H1 (cell line): ENCODE measurements around the gene IL27RA. TPM values are rescaled to one million over a fixed set of nuclear protein-coding genes. Genes with fewer than 3 reads are reported as not detected.

Source experiments
- CTCF ChIA-PET: fragments of 300-600 bp; sonication (Branson Sonifier 250); formaldehyde crosslinking; loops from one replicate; lab custom pipeline; 2021; ENCODE audit not compliant: partially characterized antibody; lab: Charles Lee
- POLR2A ChIA-PET: fragments of 300-600 bp; sonication (Branson Sonifier 250); formaldehyde crosslinking; loops from one replicate; lab custom pipeline; 2021; ENCODE audit warnings: inconsistent platforms; ENCODE audit not compliant: partially characterized antibody; lab: Charles Lee
- DNase-seq, 2 experiments: peaks; one replicate each; pipeline versions ENCODE4 v3.0.0 to v3.0.0-alpha.2; 2010 to 2022; ENCODE audit warnings: low spot score in 2 of 2, low read depth in 1 of 2, mixed read lengths in 1 of 2
- FAIRE-seq: peaks from 2 replicates; lab custom pipeline; 2011; peaks lifted over from hg19 to GRCh38; lab: Jason Lieb, UNC
- H2AFZ ChIP-seq: 2 replicates; pipeline ENCODE4 v1.8.1; 2012; ENCODE audit warnings: low read length, inconsistent platforms
- H2AK5ac ChIP-seq: 2 replicates; pipeline ENCODE4 v1.6.1; 2013; ENCODE audit warnings: low read depth, low read length
- H2BK120ac ChIP-seq: replicated peaks from 2 replicates; pipeline ENCODE3; 2013; ENCODE audit warnings: low read depth, low read length, inconsistent platforms
- H2BK12ac ChIP-seq: 2 replicates; pipeline ENCODE4 v1.6.1; 2013; ENCODE audit warnings: low read depth, low read length
- H2BK15ac ChIP-seq: 2 replicates; pipeline ENCODE4 v1.6.1; 2013; ENCODE audit warnings: low read length
- H2BK20ac ChIP-seq: 2 replicates; pipeline ENCODE4 v1.6.1; 2013; ENCODE audit warnings: low read length
- H2BK5ac ChIP-seq: 2 replicates; pipeline ENCODE4 v1.6.1; 2013; ENCODE audit warnings: low read depth, low read length
- H3K14ac ChIP-seq: 2 replicates; pipeline ENCODE4 v1.6.1; 2013; ENCODE audit warnings: inconsistent platforms; ENCODE audit not compliant: insufficient read length
- H3K18ac ChIP-seq: 2 replicates; pipeline ENCODE4 v1.6.1; 2013; ENCODE audit warnings: low read length; ENCODE audit errors: extremely low read depth
- H3K23ac ChIP-seq: 2 replicates; pipeline ENCODE4 v1.6.1; 2013; ENCODE audit warnings: inconsistent platforms; ENCODE audit not compliant: insufficient read length
- H3K23me2 ChIP-seq: 2 replicates; pipeline ENCODE4 v1.6.1; 2013; ENCODE audit warnings: low read depth, low read length
- H3K27ac ChIP-seq: 2 replicates; pipeline ENCODE4 v1.6.1; 2011; ENCODE audit warnings: low read depth, low read length, inconsistent platforms
- H3K27me3 ChIP-seq, 4 experiments: replicated peaks in 1 of 4; 1 replicate in 1 of 4; 2 replicates in 3 of 4; pipeline versions ENCODE4 v1.6.1 to v1.8.1; 2011 to 2013; ENCODE audit warnings: low read length in 3 of 4, mild to moderate bottlenecking in 3 of 4, inconsistent platforms in 2 of 4, mixed read lengths in 2 of 4, moderate library complexity in 1 of 4; ENCODE audit not compliant: control insufficient read depth in 3 of 4, insufficient read depth in 3 of 4; ENCODE audit errors: extremely low read depth in 1 of 4
- H3K36me3 ChIP-seq, 4 experiments: 2 replicates each; pipeline versions ENCODE4 v1.6.1 to v1.8.1; 2011 to 2013; ENCODE audit warnings: mild to moderate bottlenecking in 4 of 4, low read length in 3 of 4, moderate library complexity in 2 of 4, control low read depth in 1 of 4, inconsistent platforms in 1 of 4; ENCODE audit not compliant: insufficient read depth in 4 of 4, control insufficient read depth in 2 of 4
- H3K4ac ChIP-seq: replicated peaks from 2 replicates; pipeline ENCODE3; 2013; ENCODE audit warnings: low read length, low read depth, mixed read lengths, inconsistent platforms; ENCODE audit not compliant: insufficient read length
- H3K4me1 ChIP-seq, 4 experiments: replicated peaks in 1 of 4; 1 replicate in 1 of 4; 2 replicates in 3 of 4; pipeline versions ENCODE4 v1.6.1 to v1.8.1; 2011 to 2013; ENCODE audit warnings: low read length in 3 of 4, inconsistent platforms in 2 of 4, mixed read lengths in 1 of 4; ENCODE audit not compliant: insufficient read depth in 4 of 4, control insufficient read depth in 3 of 4
- H3K4me2 ChIP-seq, 2 experiments: 2 replicates each; pipeline versions ENCODE4 v1.6.1 to v1.8.1; 2011 to 2013; ENCODE audit warnings: low read depth in 2 of 2, low read length in 2 of 2, control low read depth in 1 of 2, inconsistent platforms in 1 of 2, mild to moderate bottlenecking in 1 of 2; ENCODE audit not compliant: insufficient read depth in 1 of 2
- H3K4me3 ChIP-seq, 4 experiments: fragments of 200-600, 300-600 bp in 1 of 4; sonication (generic), shearing (Covaris generic), sonication (Bioruptor Twin) in 1 of 4; 2 replicates each; pipeline versions ENCODE4 v1.5.1 to v1.8.1; 2011 to 2016; ENCODE audit warnings: low read length in 4 of 4, low read depth in 3 of 4, control low read depth in 2 of 4, inconsistent platforms in 2 of 4, mild to moderate bottlenecking in 2 of 4, mixed read lengths in 1 of 4, moderate library complexity in 1 of 4; ENCODE audit not compliant: insufficient read depth in 2 of 4; ENCODE audit errors: extremely low read depth in 1 of 4
- H3K56ac ChIP-seq: replicated peaks from 2 replicates; pipeline ENCODE3; 2013; ENCODE audit warnings: low read depth, mild to moderate bottlenecking, mixed read lengths, low read length, inconsistent platforms; ENCODE audit not compliant: insufficient read length
- H3K79me1 ChIP-seq: 2 replicates; pipeline ENCODE4 v1.6.1; 2013; ENCODE audit warnings: low read depth, low read length, control low read depth
- H3K79me2 ChIP-seq, 2 experiments: 2 replicates each; pipeline versions ENCODE4 v1.6.1 to v1.8.1; 2012 to 2013; ENCODE audit warnings: low read length in 2 of 2, mild to moderate bottlenecking in 2 of 2, inconsistent platforms in 1 of 2; ENCODE audit not compliant: insufficient read depth in 2 of 2, control insufficient read depth in 1 of 2
- H3K9ac ChIP-seq, 4 experiments: replicated peaks in 1 of 4; 1 replicate in 1 of 4; 2 replicates in 3 of 4; pipeline versions ENCODE4 v1.6.1 to v1.8.1; 2011 to 2013; ENCODE audit warnings: low read depth in 3 of 4, low read length in 3 of 4, control low read depth in 2 of 4, mild to moderate bottlenecking in 2 of 4, moderate library complexity in 2 of 4, inconsistent platforms in 1 of 4; ENCODE audit errors: extremely low read depth in 1 of 4
- H3K9me3 ChIP-seq, 2 experiments: 2 replicates each; pipeline versions ENCODE4 v1.6.1 to v1.8.1; 2012 to 2013; ENCODE audit warnings: mild to moderate bottlenecking in 2 of 2, moderate library complexity in 2 of 2, control low read depth in 1 of 2, inconsistent platforms in 1 of 2, low read depth in 1 of 2, low read length in 1 of 2, mixed read lengths in 1 of 2; ENCODE audit not compliant: insufficient read depth in 2 of 2
- H4K20me1 ChIP-seq, 2 experiments: replicated peaks in 1 of 2; 2 replicates each; pipeline versions ENCODE3 to v1.8.1; 2011 to 2013; ENCODE audit warnings: inconsistent platforms in 2 of 2, low read length in 2 of 2, mild to moderate bottlenecking in 1 of 2; ENCODE audit not compliant: insufficient read depth in 2 of 2, control insufficient read depth in 1 of 2
- H4K5ac ChIP-seq: 2 replicates; pipeline ENCODE4 v1.6.1; 2013; ENCODE audit warnings: low read length, low read depth, mixed read lengths, inconsistent platforms; ENCODE audit not compliant: insufficient read length
- H4K8ac ChIP-seq: 2 replicates; pipeline ENCODE4 v1.8.0; 2013; ENCODE audit warnings: mild to moderate bottlenecking, moderate library complexity, low read length, inconsistent platforms; ENCODE audit not compliant: insufficient read depth; ENCODE audit errors: extremely low read depth
- H4K91ac ChIP-seq: replicated peaks from 2 replicates; pipeline ENCODE3; 2013; ENCODE audit warnings: low read length, mixed read lengths, inconsistent platforms; ENCODE audit not compliant: insufficient read length
- CHD1 ChIP-seq: IDR thresholded peaks from 2 replicates; pipeline ENCODE4 v1.6.1; 2012; ENCODE audit warnings: low read depth, low read length, improper control_type of control experiment
- CTBP2 ChIP-seq: IDR thresholded peaks from 2 replicates; pipeline ENCODE4 v1.7.0; 2011; ENCODE audit warnings: borderline replicate concordance, mild to moderate bottlenecking, moderate library complexity, mixed read lengths, low read length; ENCODE audit not compliant: insufficient read depth, insufficient read length
- GTF2F1 ChIP-seq: IDR thresholded peaks from 2 replicates; pipeline ENCODE4 v1.6.1; 2012; ENCODE audit warnings: low read depth, low read length, improper control_type of control experiment, borderline replicate concordance
- MAFK ChIP-seq: IDR thresholded peaks from 2 replicates; pipeline ENCODE4 v1.6.1; 2012; ENCODE audit warnings: low read depth, mild to moderate bottlenecking, improper control_type of control experiment, low read length
- SAP30 ChIP-seq: fragments of 300-600 bp; sonication (generic); IDR thresholded peaks from 2 replicates; pipeline ENCODE4 v1.7.1; 2012; ENCODE audit warnings: low read length, moderate library complexity, mild to moderate bottlenecking, inconsistent platforms; ENCODE audit not compliant: insufficient read depth, insufficient replicate concordance
- SP1 ChIP-seq: IDR thresholded peaks from 2 replicates; pipeline ENCODE4 v1.6.1; 2011; ENCODE audit warnings: low read depth, low read length
- SRF ChIP-seq: IDR thresholded peaks from 2 replicates; pipeline ENCODE4 v1.6.1; 2011; ENCODE audit warnings: mild to moderate bottlenecking, low read depth, low read length, moderate library complexity
- YY1 ChIP-seq: IDR thresholded peaks from 2 replicates; pipeline ENCODE4 v1.6.1; 2011; ENCODE audit warnings: low read depth, mild to moderate bottlenecking, low read length
- ZNF274 ChIP-seq: IDR thresholded peaks from 2 replicates; pipeline ENCODE4 v1.7.0; 2012; ENCODE audit warnings: low read length, borderline replicate concordance; ENCODE audit errors: extremely low read depth
- WGBS, 2 experiments: shearing (Covaris generic) in 1 of 2; methylation state at CpG; one replicate each; pipeline versions ENCODE4 v1.1.6 to v1.1.7; 2013 to 2015; ENCODE audit warnings: low lambda C conversion rate in 2 of 2, mixed read lengths in 2 of 2, inconsistent platforms in 1 of 2, low coverage in 1 of 2, missing lambda C conversion rate in 1 of 2; ENCODE audit not compliant: insufficient replicate concordance in 2 of 2, insufficient coverage in 1 of 2, insufficient read length in 1 of 2; ENCODE audit errors: extremely low coverage in 1 of 2, missing lambda C conversion rate in 1 of 2; 5-methylcytosine and 5-hydroxymethylcytosine counted together
- polyA plus RNA-seq, 7 experiments: library from polyadenylated mRNA; depleted of rRNA in 3 of 7; stranded (reverse) in 5 of 7; unstranded in 2 of 7; fragments of >200 nt in 5 of 7; fragments of 200-250 nt in 2 of 7; gene quantifications; 1 replicate in 5 of 7; 2 replicates in 1 of 7; 4 replicates in 1 of 7; pipeline versions ENCODE4 v1.2.1 to v1.2.3, GENCODE V29; 2011 to 2013; ENCODE audit warnings: missing spikeins in 2 of 7, mixed read lengths in 2 of 7
- total RNA-seq: library from RNA; stranded (reverse); fragmentation: NEBNext Ultra II Directional; extraction: Animal tissue kit (Norgen Biotek cat#: 25700); gene quantifications from 2 replicates; pipeline ENCODE4 v1.2.1, GENCODE V29; 2021

Gene IL27RA
- total and polyA plus RNA-seq, 2 of the 8 experiments (the other 6 are each of a cell fraction or from before 2014, with no cell fraction given): 9.9 to 14.7 TPM

- H2BK15ac ChIP-seq: 0 out of 2 replicates have a peak overlapping the region, but pooled peaks have one; percentile 12
- H2BK12ac ChIP-seq: peak overlapping the region; percentile 68; the same call in 1 of the 2 replicates
- H3K23me2 ChIP-seq: peaks cover 8% of the 10 kb centered on the region; the same call in 1 of the 2 replicates
- no peak overlapping the region for H2AK5ac ChIP-seq
- 0 out of 2 replicates have a peak overlapping the region, but pooled peaks have one; percentile 32 for H2BK20ac ChIP-seq
- H3K79me2 ChIP-seq: no peaks in the 10 kb centered on the region
- TF ChIP-seq CHD1: no peak
- no peak for TF ChIP-seq GTF2F1
- no peak for TF ChIP-seq ZNF274
- no peak for TF ChIP-seq CTBP2
- TF ChIP-seq SRF: no peak
- TF ChIP-seq SP1: no peak
- no peak for TF ChIP-seq MAFK
- no peak for TF ChIP-seq SAP30
- TF ChIP-seq YY1: no peak
- TF ChIP-seq, all 59 proteins: peak for 0
- Histone ChIP-seq H2BK5ac (peak overlapping the region; percentile 77; the same call in 1 of the 2 replicates), H4K91ac (peak overlapping the region; percentile 89), H4K8ac (peak overlapping the region; percentile 85), H3K18ac (peak overlapping the region; percentile 71; the same call in 1 of the 2 replicates), H3K27me3 (peaks cover 0 to 12% (median 9%) of the 10 kb centered on the region in 4 experiments; a peak in 5 of 7 replicates), H3K56ac (no peak overlapping the region), H2BK120ac (peak overlapping the region; percentile 72), H3K4ac (peak overlapping the region; percentile 84), H3K4me3 (peak overlapping the region; percentile 58 to 78 (median 68); a peak in 6 of 8 replicates), H3K27ac (no peak overlapping the region), H3K79me1 (no peaks in the 10 kb centered on the region), H3K36me3 (no peaks in the 10 kb centered on the region), H3K9ac (peak overlapping the region in 1 of 4 experiments; percentile 70; a peak in 1 of 7 replicates), H2AFZ (peak overlapping the region; percentile 84; the same call in 1 of the 2 replicates), H3K4me2 (peak overlapping the region; percentile 21 to 85), H3K23ac (no peak overlapping the region), H3K14ac (no peak overlapping the region), H4K5ac (peak overlapping the region; percentile 42), H4K20me1 (no peaks in the 10 kb centered on the region), H3K4me1 (peaks cover 0 to 9% (median 3%) of the 10 kb centered on the region in 4 experiments; a peak in 6 of 7 replicates), H3K9me3 (no peaks in the 10 kb centered on the region)
- ChIA-PET CTCF (interaction anchor here (0.8 to 4.8 kb wide), 35 partner anchors 9 to 269 kb away, joined by 3 to 39 read pairs (median 6); partner anchors contain the start of genes DCAF15 and MISP3), POLR2A (interaction anchor here (0.7 to 2.2 kb wide), 11 partner anchors 8 to 152 kb away, joined by 3 to 12 read pairs (median 4); partner anchors contain the start of genes DCAF15 and RFX1)
- FAIRE-seq: no peak
- DNase-seq: no peak
- 32% methylated on average over 10 of the region's 20 CpGs; no CpG with 5 or more reads in 1 of the 2 experiments for WGBS, 2 experiments
Observed at GRCh38 chr19:14030997-14031718, 404 bp upstream of the IL27RA start.
